Measurements from ENCODE around the gene MLF2. TPM values are rescaled to one million over a fixed set of nuclear protein-coding genes. Genes with fewer than 3 reads are reported as not detected.
A peak's percentile ranks its signal among the peaks of the same experiment; 100 is the strongest.

MLF2 gene
- total RNA-seq, result 100 to 1,000 TPM; 140 to 141 TPM

GRCh38 chr12:6752921-6753771 lies at the start of gene MLF2:
Gene MLF2, minus strand, starts transcription at chr12:6753141. Its CDS starts 807 bp downstream, at chr12:6752334.
- ChIA-PET CTCF (interaction anchor here (0.6 to 5.9 kb wide), 43 partner anchors 8 to 240 kb away, joined by 3 to 91 read pairs (median 5); partner anchors contain the start of genes CD4, CDCA3, COPS7A and GNB3), POLR2A (interaction anchor here (0.6 to 3.7 kb wide), 25 partner anchors 10 to 265 kb away, joined by 3 to 37 read pairs (median 4); partner anchors contain the start of genes CD4, CDCA3, COPS7A and GAPDH)
- Mint-ChIP-seq H3K27me3 (no peaks in the 10 kb centered on the region), H3K4me3 (peak within 1 kb of the TSS; percentile 93), H3K9me3 (no peaks in the 10 kb centered on the region), H3K4me1 (ENCODE audit: low read depth) (peaks cover 24% of the 10 kb centered on the region), H3K27ac (peak within 1 kb of the TSS; percentile 96), H3K36me3 (peaks cover 15% of the 10 kb centered on the region)
- peak; percentile 99 for DNase-seq
- intact Hi-C loops (cut with micrococcal nuclease), result loop anchor here (1.0 to 2.0 kb wide), 10 partner anchors 14 to 436 kb away; partner anchors contain the start of genes CD4, GPR162, PEX5 and PTMS

- ChIA-PET POLR2A (no interaction called here), CTCF (interaction anchor here (1.0 kb wide), 1 partner anchor 46 kb away, joined by 4 read pairs; the partner anchor contains the start of gene MLF2)
- Mint-ChIP-seq H3K4me3 (no peak overlapping the region), H3K9me3 (no peaks in the 10 kb centered on the region), H3K4me1 (ENCODE audit: low read depth) (peaks cover 42% of the 10 kb centered on the region), H3K36me3 (peaks cover 54% of the 10 kb centered on the region), H3K27me3 (no peaks in the 10 kb centered on the region), H3K27ac (no peak overlapping the region)
- no peak for DNase-seq
- intact Hi-C loops (cut with micrococcal nuclease), result no loop called here
These were observed 46.2 kb upstream of the MLF2 start for GRCh38 chr12:6799147-6799546.

DNA sequence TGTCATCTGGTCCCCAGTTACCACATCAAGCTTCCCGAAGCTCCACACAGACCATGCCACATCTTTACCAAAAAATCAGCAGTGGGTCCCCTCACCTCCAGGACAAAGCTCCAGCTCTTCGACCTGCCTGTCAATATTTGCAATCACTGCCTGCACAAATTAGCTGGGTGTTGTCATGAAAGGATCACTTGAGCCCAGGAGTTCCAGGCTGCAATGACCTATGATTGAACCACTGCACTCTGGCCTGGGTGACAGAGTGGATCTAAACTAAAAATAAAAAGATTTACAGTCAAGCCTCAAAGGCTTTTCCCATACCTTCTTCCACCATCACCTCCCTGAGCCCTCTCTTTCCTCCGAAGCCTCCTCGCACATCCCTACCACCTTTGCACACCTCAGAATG lies 43.6 kb upstream of the MLF2 start:
- ChIA-PET CTCF (interaction anchor here (1.1 to 2.7 kb wide), 4 partner anchors 18 to 43 kb away, joined by 3 to 11 read pairs (median 6); partner anchors contain the start of gene MLF2), POLR2A (interaction anchor here (0.6 kb wide), 1 partner anchor 247 kb away, joined by 3 read pairs; no protein-coding TSS in a partner anchor)
- Mint-ChIP-seq H3K9me3 (no peaks in the 10 kb centered on the region), H3K27me3 (no peaks in the 10 kb centered on the region), H3K27ac (no peak overlapping the region), H3K36me3 (peaks cover 65% of the 10 kb centered on the region), H3K4me1 (ENCODE audit: low read depth) (peaks cover 57% of the 10 kb centered on the region), H3K4me3 (no peak overlapping the region)
- DNase-seq, result no peak
- intact Hi-C loops (cut with micrococcal nuclease), result no loop called here

- ChIA-PET POLR2A (no interaction called here), CTCF (interaction anchor here (1.4 to 2.7 kb wide), 4 partner anchors 16 to 225 kb away, joined by 3 to 11 read pairs (median 6); partner anchors contain the start of gene MLF2)
- Mint-ChIP-seq H3K4me1 (ENCODE audit: low read depth) (peaks cover 57% of the 10 kb centered on the region), H3K4me3 (no peak overlapping the region), H3K27ac (peak overlapping the region; percentile 34), H3K27me3 (no peaks in the 10 kb centered on the region), H3K36me3 (peaks cover 71% of the 10 kb centered on the region), H3K9me3 (no peaks in the 10 kb centered on the region)
- intact Hi-C loops (cut with micrococcal nuclease), result no loop called here
- no peak for DNase-seq
These were observed 42.1 kb upstream of the MLF2 start for GRCh38 chr12:6795088-6795487.

- CTCF ChIA-PET, result interaction anchor here (0.9 to 5.8 kb wide), 22 partner anchors 12 to 175 kb away, joined by 3 to 47 read pairs (median 4); partner anchors contain the start of genes COPS7A, GPR162, MLF2 and P3H3
- H3K36me3 Mint-ChIP-seq, result peaks cover 59% of the 10 kb centered on the region
- peaks cover 54% of the 10 kb centered on the region for H3K4me1 Mint-ChIP-seq (ENCODE audit: low read depth)
- H3K27ac Mint-ChIP-seq, result peak overlapping the region; percentile 95
- no peaks in the 10 kb centered on the region for H3K9me3 Mint-ChIP-seq
- POLR2A ChIA-PET, result interaction anchor here (0.8 to 4.6 kb wide), 14 partner anchors 9 to 258 kb away, joined by 3 to 37 read pairs (median 5); partner anchors contain the start of genes CDCA3, COPS7A, GAPDH and LAG3
- DNase-seq, result peak; percentile 55
- peak overlapping the region; percentile 91 for H3K4me3 Mint-ChIP-seq
- no peaks in the 10 kb centered on the region for H3K27me3 Mint-ChIP-seq
- intact Hi-C loops (cut with micrococcal nuclease), result loop anchor here (1.0 to 2.0 kb wide), 2 partner anchors 28 to 34 kb away; no protein-coding TSS in a partner anchor
These were observed 39.7 kb upstream of the MLF2 start for GRCh38 chr12:6792522-6793201.

- DNase-seq, result peak; percentile 40
These were observed 39.1 kb upstream of the MLF2 start for GRCh38 chr12:6791931-6792520.

DNA sequence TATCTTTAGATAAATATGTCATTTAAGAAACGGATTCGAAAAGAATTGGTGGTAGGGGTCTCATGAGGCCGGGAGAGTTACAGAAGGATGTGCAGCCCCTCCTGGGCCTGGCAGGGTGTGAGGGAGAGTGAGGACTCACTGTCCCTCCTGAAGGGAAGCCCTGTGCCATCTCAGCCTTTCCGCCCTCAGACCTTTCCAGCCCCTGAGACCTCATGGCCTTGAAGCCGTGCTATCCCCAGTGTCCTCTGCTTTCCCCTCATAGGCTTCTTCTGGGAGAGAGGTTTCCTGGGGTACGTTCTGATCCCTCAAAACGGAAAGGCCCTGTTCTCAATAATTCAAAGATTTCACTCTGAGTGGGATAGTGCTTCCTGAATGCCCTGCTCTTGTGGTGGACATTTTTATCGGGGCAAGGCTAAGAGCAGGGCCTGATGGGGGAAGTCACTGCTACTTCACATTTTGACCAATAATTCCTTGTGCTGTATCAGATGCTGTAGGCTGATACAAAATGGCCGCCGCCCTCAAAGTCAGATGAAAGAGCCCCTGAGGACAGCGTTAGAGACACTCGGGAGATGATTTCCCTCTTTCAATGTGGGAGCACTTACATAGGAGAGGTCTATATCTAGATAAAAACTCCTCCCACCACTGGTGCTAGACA lies 37.7 kb upstream of the MLF2 start:
- ChIA-PET POLR2A (interaction anchor here (1.4 to 4.6 kb wide), 9 partner anchors 12 to 101 kb away, joined by 3 to 37 read pairs (median 12); partner anchors contain the start of genes LAG3, MLF2, P3H3 and PTMS), CTCF (interaction anchor here (1.6 to 5.8 kb wide), 8 partner anchors 10 to 170 kb away, joined by 3 to 47 read pairs (median 10); partner anchors contain the start of genes MLF2, PTMS and ZNF384)
- peak overlapping the region; percentile 95 for H3K27ac Mint-ChIP-seq
- intact Hi-C loops (cut with micrococcal nuclease), result loop anchor here (2.0 kb wide), 1 partner anchor 16 kb away; no protein-coding TSS in a partner anchor
- H3K4me1 Mint-ChIP-seq (ENCODE audit: low read depth), result peaks cover 52% of the 10 kb centered on the region
- H3K9me3 Mint-ChIP-seq, result no peaks in the 10 kb centered on the region
- no peaks in the 10 kb centered on the region for H3K27me3 Mint-ChIP-seq
- peaks cover 43% of the 10 kb centered on the region for H3K36me3 Mint-ChIP-seq
- DNase-seq, result peak; percentile 74
- peak overlapping the region; percentile 91 for H3K4me3 Mint-ChIP-seq

More at GRCh38 chr12:6791931-6792520, 39.1 kb upstream of the MLF2 start:
- ChIA-PET POLR2A (interaction anchor here (0.6 to 4.6 kb wide), 14 partner anchors 8 to 257 kb away, joined by 3 to 37 read pairs (median 6); partner anchors contain the start of genes COPS7A, GAPDH, LAG3 and MLF2), CTCF (interaction anchor here (0.6 to 5.8 kb wide), 21 partner anchors 12 to 453 kb away, joined by 3 to 47 read pairs (median 4); partner anchors contain the start of genes COPS7A, GPR162, MLF2 and PTMS)
- intact Hi-C loops (cut with micrococcal nuclease), result loop anchor here (1.0 to 2.0 kb wide), 3 partner anchors 17 to 35 kb away; no protein-coding TSS in a partner anchor
- no peaks in the 10 kb centered on the region for H3K9me3 Mint-ChIP-seq
- H3K27ac Mint-ChIP-seq, result peak overlapping the region; percentile 95
- peaks cover 53% of the 10 kb centered on the region for H3K36me3 Mint-ChIP-seq
- H3K4me1 Mint-ChIP-seq (ENCODE audit: low read depth), result peaks cover 53% of the 10 kb centered on the region
- H3K4me3 Mint-ChIP-seq, result peak overlapping the region; percentile 91
- no peaks in the 10 kb centered on the region for H3K27me3 Mint-ChIP-seq

DNA sequence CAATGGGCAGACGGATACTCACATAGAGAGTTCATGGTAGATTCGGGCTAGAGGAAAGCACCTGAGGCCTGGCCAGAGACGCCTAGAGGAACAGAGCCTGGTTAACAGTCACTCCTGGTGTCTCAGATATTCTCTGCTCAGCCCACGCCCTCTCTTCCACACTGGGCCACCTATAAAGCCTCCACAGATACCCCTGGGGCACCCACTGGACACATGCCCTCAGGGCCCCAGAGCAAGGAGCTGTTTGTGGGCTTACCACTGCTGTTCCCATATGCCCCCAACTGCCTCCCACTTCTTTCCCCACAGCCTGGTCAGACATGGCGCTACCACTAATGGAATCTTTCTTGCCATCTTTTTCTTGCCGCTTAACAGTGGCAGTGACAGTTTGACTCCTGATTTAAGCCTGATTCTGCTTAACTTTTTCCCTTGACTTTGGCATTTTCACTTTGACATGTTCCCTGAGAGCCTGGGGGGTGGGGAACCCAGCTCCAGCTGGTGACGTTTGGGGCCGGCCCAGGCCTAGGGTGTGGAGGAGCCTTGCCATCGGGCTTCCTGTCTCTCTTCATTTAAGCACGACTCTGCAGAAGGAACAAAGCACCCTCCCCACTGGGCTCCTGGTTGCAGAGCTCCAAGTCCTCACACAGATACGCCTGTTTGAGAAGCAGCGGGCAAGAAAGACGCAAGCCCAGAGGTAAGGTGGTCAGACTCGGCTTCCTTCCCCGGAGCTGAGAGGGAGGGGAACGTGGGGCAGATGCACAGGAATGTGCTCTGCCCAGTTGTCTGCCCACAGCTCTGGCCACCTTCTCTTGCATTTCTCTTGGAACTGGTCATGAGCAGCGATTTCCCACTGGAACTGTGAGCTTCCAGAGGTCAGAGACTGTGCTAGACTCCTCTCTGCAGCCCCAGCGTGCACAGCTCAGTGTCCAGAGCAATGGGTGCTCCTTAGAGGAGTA lies 36.3 kb upstream of the MLF2 start, which contains the start of gene CD4:
CD4 (plus strand) TSS at position 557 of the 953 bp plus-strand sequence. CDS start 10,611 bp downstream, outside the sequence.
- Mint-ChIP-seq H3K4me1 (ENCODE audit: low read depth) (peaks cover 56% of the 10 kb centered on the region), H3K27ac (peak within 1 kb of the TSS; percentile 95), H3K4me3 (peak within 1 kb of the TSS; percentile 91), H3K9me3 (no peaks in the 10 kb centered on the region), H3K27me3 (no peaks in the 10 kb centered on the region), H3K36me3 (peaks cover 34% of the 10 kb centered on the region)
- ChIA-PET CTCF (interaction anchor here (0.7 to 10.5 kb wide), 14 partner anchors 9 to 253 kb away, joined by 3 to 81 read pairs (median 8); partner anchors contain the start of genes COPS7A, MLF2, PTMS and SPSB2), POLR2A (interaction anchor here (0.5 to 4.6 kb wide), 21 partner anchors 9 to 1177 kb away, joined by 3 to 37 read pairs (median 5); partner anchors contain the start of genes C12orf57, CDCA3, COPS7A and GAPDH)
- DNase-seq, result peak; percentile 93
- intact Hi-C loops (cut with micrococcal nuclease), result loop anchor here (1.0 to 10.0 kb wide), 5 partner anchors 9 to 334 kb away; partner anchors contain the start of genes CHD4, COPS7A, MLF2 and TAPBPL

DNA sequence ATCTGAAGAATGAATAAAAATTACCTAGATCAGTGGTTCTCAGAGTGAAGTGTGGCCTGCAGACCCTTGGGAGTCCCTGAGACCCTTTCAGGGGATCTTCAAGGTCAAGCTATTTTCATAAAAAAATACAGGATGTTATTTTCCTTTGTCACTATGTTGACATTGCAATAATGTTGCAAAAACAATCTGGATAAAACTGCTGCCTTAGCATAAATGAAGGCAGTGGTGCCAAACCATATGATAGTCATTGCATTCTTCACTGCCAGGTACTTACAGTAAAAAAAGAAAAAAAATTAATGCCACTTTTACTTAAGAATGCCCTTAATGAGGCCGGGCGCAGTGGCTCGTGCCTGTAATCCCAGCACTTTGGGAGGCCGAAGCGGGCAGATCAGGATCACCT lies 34.4 kb upstream of the MLF2 start:
- Mint-ChIP-seq H3K4me3 (peak overlapping the region; percentile 51), H3K36me3 (peaks cover 19% of the 10 kb centered on the region), H3K9me3 (no peaks in the 10 kb centered on the region), H3K27me3 (no peaks in the 10 kb centered on the region), H3K4me1 (ENCODE audit: low read depth) (peaks cover 61% of the 10 kb centered on the region), H3K27ac (peak overlapping the region; percentile 81)
- DNase-seq, result no peak
- intact Hi-C loops (cut with micrococcal nuclease), result loop anchor here (5.0 to 10.0 kb wide), 2 partner anchors 180 to 333 kb away; partner anchors contain the start of genes CHD4 and TAPBPL
- POLR2A ChIA-PET, result interaction anchor here (0.9 to 1.7 kb wide), 3 partner anchors 10 to 65 kb away, joined by 3 to 6 read pairs (median 3); partner anchors contain the start of genes LAG3 and USP5
- CTCF ChIA-PET, result interaction anchor here (0.6 to 10.5 kb wide), 7 partner anchors 9 to 103 kb away, joined by 3 to 81 read pairs (median 4); partner anchors contain the start of genes CDCA3, MLF2 and USP5

Data from activated CD4-positive, alpha-beta memory T cell treated with anti-CD3 and anti-CD28 coated beads for 36 hours (primary cell).